Erythroblast (primary cell): ENCODE data around the gene SUPT3H.

Source experiments
- GATA1 ChIP-seq: IDR thresholded peaks from 2 replicates; pipeline ENCODE4 v1.6.1; 2011; ENCODE audit warnings: low read depth, mild to moderate bottlenecking, control low read depth, low read length, moderate library complexity
- POLR2A ChIP-seq: IDR thresholded peaks from 2 replicates; pipeline ENCODE4 v1.6.1; 2011; ENCODE audit warnings: mild to moderate bottlenecking, low read length

DNA sequence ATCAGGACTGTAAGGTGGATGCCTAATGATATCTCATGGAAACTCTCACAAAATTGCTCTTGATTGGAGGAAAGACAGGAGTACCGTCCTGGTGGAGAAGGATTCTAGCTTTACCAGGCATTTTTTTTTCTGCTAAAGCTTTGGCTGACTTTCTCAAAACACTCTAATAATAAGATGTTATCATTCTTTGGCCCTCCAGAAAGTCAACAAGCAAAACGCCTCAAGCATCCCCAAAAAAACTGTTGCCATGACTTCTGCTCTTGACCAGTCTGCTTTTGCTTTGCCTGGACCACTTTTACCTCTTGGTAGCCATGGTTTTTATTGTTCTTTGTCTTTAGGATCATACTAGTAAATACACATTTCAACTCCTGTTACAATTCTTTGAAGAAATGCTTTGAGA is 105.1 kb downstream of the SUPT3H start:
- TF ChIP-seq POLR2A (no peak), GATA1 (no peak)
